Smooth muscle cell (in vitro differentiated cells): ENCODE measurements around the gene CACNA2D3. TPM values are rescaled to one million over a fixed set of nuclear protein-coding genes. Genes with fewer than 3 reads are reported as not detected.
A peak's percentile ranks its signal among the peaks of the same experiment; 100 is the strongest.

Source experiments
- DNase-seq: peaks from one replicate; lab custom pipeline; 2025; ENCODE audit not compliant: unreplicated experiment; lab: John Stamatoyannopoulos, UW
- H2AFZ ChIP-seq: fragments of 200-600 bp; sonication (generic); 2 replicates; pipeline ENCODE4 v1.6.0; 2016; ENCODE audit warnings: antibody characterized with exemption, low read depth, mild to moderate bottlenecking
- H3F3A ChIP-seq: fragments of 200-600 bp; sonication (generic); 2 replicates; pipeline ENCODE4 v1.6.0; 2017; ENCODE audit warnings: antibody characterized with exemption, low read depth
- H3K27ac ChIP-seq: fragments of 200-600 bp; sonication (generic); 2 replicates; pipeline ENCODE4 v1.5.1; 2016; ENCODE audit warnings: low read depth, mild to moderate bottlenecking
- H3K27me3 ChIP-seq: fragments of 200-600 bp; sonication (generic); 2 replicates; pipeline ENCODE4 v1.6.1; 2016; ENCODE audit warnings: low read depth, mild to moderate bottlenecking
- H3K36me3 ChIP-seq: fragments of 200-600 bp; sonication (generic); 2 replicates; pipeline ENCODE4 v1.5.1; 2016; ENCODE audit warnings: low read depth
- H3K4me1 ChIP-seq: fragments of 200-600 bp; sonication (generic); 2 replicates; pipeline ENCODE4 v1.5.1; 2016; ENCODE audit warnings: low read depth
- H3K4me2 ChIP-seq: fragments of 200-600 bp; sonication (generic); 2 replicates; pipeline ENCODE4 v1.6.0; 2016; ENCODE audit warnings: mild to moderate bottlenecking
- H3K4me3 ChIP-seq: fragments of 200-600 bp; sonication (generic); 2 replicates; pipeline ENCODE4 v1.5.1; 2016; ENCODE audit warnings: mild to moderate bottlenecking
- H3K79me2 ChIP-seq: fragments of 200-600 bp; sonication (generic); 2 replicates; pipeline ENCODE4 v1.6.0; 2016; ENCODE audit warnings: low read depth, mild to moderate bottlenecking
- H3K9ac ChIP-seq: fragments of 200-600 bp; sonication (generic); 2 replicates; pipeline ENCODE4 v1.6.0; 2016; ENCODE audit warnings: low read depth
- H3K9me3 ChIP-seq: fragments of 200-600 bp; sonication (generic); replicated peaks from 2 replicates; pipeline ENCODE4 v1.5.1; 2016; ENCODE audit warnings: low read depth
- H4K20me1 ChIP-seq: fragments of 200-600 bp; sonication (generic); 2 replicates; pipeline ENCODE4 v1.6.0; 2016; ENCODE audit warnings: low read depth
- CTCF ChIP-seq: fragments of 200-600 bp; sonication (generic); IDR thresholded peaks from 2 replicates; pipeline ENCODE4 v1.5.1; 2017; ENCODE audit warnings: borderline replicate concordance, mild to moderate bottlenecking, antibody characterized with exemption; ENCODE audit not compliant: insufficient read depth, poor library complexity, severe bottlenecking
- WGBS: methylation state at CpG from one replicate; pipeline ENCODE4 v1.1.7; 2016; ENCODE audit warnings: low lambda C conversion rate; 5-methylcytosine and 5-hydroxymethylcytosine counted together
- polyA plus RNA-seq: library from polyadenylated mRNA; unstranded; fragments of >200 nt; fragmentation: Nextera tagmentation; extraction: Ambion mirVana; gene quantifications from 2 replicates; pipeline ENCODE4 v1.2.1, GENCODE V29; 2016
- total RNA-seq: library from RNA; depleted of rRNA; stranded (reverse); fragments of >200 nt; gene quantifications from 2 replicates; pipeline ENCODE4 v1.2.3, GENCODE V29; 2014

Gene CACNA2D3
- total and polyA plus RNA-seq, 2 experiments from 2014 or later: 0.15 to 0.90 TPM

DNA sequence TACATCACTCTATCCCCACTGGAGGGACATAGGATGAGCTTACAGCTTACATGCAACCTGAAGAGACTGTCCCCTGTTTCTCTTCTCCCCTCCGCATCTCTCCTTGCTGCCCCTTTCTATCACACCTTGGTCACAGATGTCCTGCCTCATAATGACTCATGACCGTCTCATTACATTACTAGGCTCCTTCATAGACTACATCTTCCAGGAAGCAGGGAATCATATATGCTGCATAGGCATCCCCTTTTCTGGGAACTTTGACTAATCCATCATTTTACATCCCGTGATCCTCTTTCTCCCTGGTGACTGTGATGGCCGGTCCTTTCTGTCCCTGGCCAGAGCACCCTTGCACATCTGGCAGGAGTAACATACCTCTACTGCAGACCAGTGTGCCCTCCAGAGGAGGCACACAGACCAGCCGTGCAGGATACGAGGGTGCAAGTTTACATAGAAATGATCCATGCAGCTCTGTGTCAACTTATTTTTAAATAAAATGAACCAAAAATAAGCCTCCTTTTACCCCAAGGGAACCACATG is 188.9 kb downstream of the CACNA2D3 start:
- no peaks in the 10 kb centered on the region for H3F3A ChIP-seq
- no peak overlapping the region for H3K27ac ChIP-seq
- TF ChIP-seq CTCF: no peak
- WGBS: 92% methylated on average over 6 of the region's 6 CpGs
- H3K27me3 ChIP-seq: peaks cover 18% of the 10 kb centered on the region
- H3K79me2 ChIP-seq: no peaks in the 10 kb centered on the region
- H3K9me3 ChIP-seq: no peaks in the 10 kb centered on the region
- DNase-seq: no peak
- H3K9ac ChIP-seq: no peak overlapping the region
- no peaks in the 10 kb centered on the region for H3K36me3 ChIP-seq
- H3K4me2 ChIP-seq: no peak overlapping the region
- no peak overlapping the region for H3K4me3 ChIP-seq
- no peaks in the 10 kb centered on the region for H4K20me1 ChIP-seq
- H2AFZ ChIP-seq: no peak overlapping the region
- no peaks in the 10 kb centered on the region for H3K4me1 ChIP-seq

- TF ChIP-seq CTCF: no peak
- H3K9me3 ChIP-seq: no peaks in the 10 kb centered on the region
- H3K27ac ChIP-seq: no peak overlapping the region
- H2AFZ ChIP-seq: no peak overlapping the region
- no peaks in the 10 kb centered on the region for H3F3A ChIP-seq
- WGBS: 76% methylated on average over 9 of the region's 9 CpGs
- DNase-seq: no peak
- no peak overlapping the region for H3K4me3 ChIP-seq
- H3K4me1 ChIP-seq: no peaks in the 10 kb centered on the region
- no peaks in the 10 kb centered on the region for H3K79me2 ChIP-seq
- no peaks in the 10 kb centered on the region for H4K20me1 ChIP-seq
- no peak overlapping the region for H3K9ac ChIP-seq
- no peaks in the 10 kb centered on the region for H3K36me3 ChIP-seq
- H3K4me2 ChIP-seq: no peak overlapping the region
- peaks cover 18% of the 10 kb centered on the region for H3K27me3 ChIP-seq
These were observed 190.0 kb downstream of the CACNA2D3 start for GRCh38 chr3:54312156-54312899.

DNA sequence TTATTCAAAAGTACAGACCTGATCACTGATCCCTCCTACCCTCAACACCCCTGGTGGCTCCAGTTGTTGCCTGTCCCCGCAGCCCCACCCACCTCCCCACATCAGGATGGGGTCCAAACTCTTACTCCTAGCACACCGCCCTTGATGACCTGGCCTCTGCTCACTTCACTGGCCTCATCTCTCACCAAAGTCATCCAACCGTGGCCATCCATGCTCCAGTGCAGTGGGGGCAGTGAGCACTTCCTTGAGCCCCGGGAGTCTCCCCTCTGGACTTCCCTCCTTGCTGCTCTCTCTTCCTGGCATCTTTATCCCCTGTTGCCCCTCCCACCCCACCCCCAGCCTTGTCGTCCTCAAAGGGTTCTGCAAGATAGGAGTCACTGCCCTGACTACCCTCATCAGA is 191.1 kb downstream of the CACNA2D3 start:
- no peaks in the 10 kb centered on the region for H3K36me3 ChIP-seq
- H3K4me3 ChIP-seq: no peak overlapping the region
- no peaks in the 10 kb centered on the region for H3K4me1 ChIP-seq
- TF ChIP-seq CTCF: no peak
- peaks cover 18% of the 10 kb centered on the region for H3K27me3 ChIP-seq
- DNase-seq: no peak
- no peak overlapping the region for H2AFZ ChIP-seq
- no peaks in the 10 kb centered on the region for H3K79me2 ChIP-seq
- H3K9me3 ChIP-seq: no peaks in the 10 kb centered on the region
- no peaks in the 10 kb centered on the region for H4K20me1 ChIP-seq
- WGBS: 84% methylated on average over 5 of the region's 5 CpGs
- H3K9ac ChIP-seq: no peak overlapping the region
- H3F3A ChIP-seq: no peaks in the 10 kb centered on the region
- no peak overlapping the region for H3K4me2 ChIP-seq
- no peak overlapping the region for H3K27ac ChIP-seq

- H3K79me2 ChIP-seq: no peaks in the 10 kb centered on the region
- TF ChIP-seq CTCF: no peak
- peak overlapping the region; percentile 52 for H2AFZ ChIP-seq
- WGBS: 36% methylated on average over 5 of the region's 5 CpGs
- no peaks in the 10 kb centered on the region for H3F3A ChIP-seq
- H3K9me3 ChIP-seq: no peaks in the 10 kb centered on the region
- no peak overlapping the region for H3K4me3 ChIP-seq
- no peaks in the 10 kb centered on the region for H3K27me3 ChIP-seq
- no peaks in the 10 kb centered on the region for H3K36me3 ChIP-seq
- no peak overlapping the region for H3K27ac ChIP-seq
- no peak for DNase-seq
- no peak overlapping the region for H3K9ac ChIP-seq
- no peaks in the 10 kb centered on the region for H4K20me1 ChIP-seq
- no peak overlapping the region for H3K4me2 ChIP-seq
- H3K4me1 ChIP-seq: no peaks in the 10 kb centered on the region
These were observed 199.2 kb downstream of the CACNA2D3 start for GRCh38 chr3:54321520-54321919.
